T-helper 2 cell (primary cell): ENCODE data around the gene UBXN2A.
"Not testable (repeated sequence)": the region's sequence is repeated elsewhere in the genome, so short reads cannot be mapped to it uniquely, and the experiment has no call there.

ENCODE experiments used
- DNase-seq, 5 experiments: peaks; one replicate each; pipeline versions ENCODE4 v3.0.0 to v3.0.0-alpha.2; 2012 to 2022

The UBXN2A gene

DNA sequence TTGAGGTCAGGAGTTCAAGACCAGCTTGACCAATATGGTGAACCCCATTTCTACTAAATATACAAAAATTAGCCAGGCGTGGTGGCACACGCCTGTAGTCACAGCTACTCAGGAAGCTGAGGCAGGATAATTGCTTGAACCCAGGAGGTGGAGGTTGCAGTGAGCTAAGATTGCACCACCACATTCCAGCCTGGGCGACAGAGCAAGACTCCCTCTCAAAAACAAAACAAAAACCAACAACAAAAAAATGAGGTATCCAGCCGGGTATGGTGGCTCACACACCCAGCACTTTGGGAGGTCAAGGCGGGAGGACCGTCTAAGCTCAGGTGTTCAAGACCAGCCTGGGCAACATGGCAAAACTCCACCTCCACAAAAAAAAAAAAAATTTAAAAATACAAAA is 74.6 kb downstream of the UBXN2A start:
- DNase-seq = not testable (repeated sequence)

GRCh38 chr2:24015562-24016375 is 75.5 kb downstream of the UBXN2A start:
- DNase-seq = no peak

GRCh38 chr2:24016376-24016761 is 76.1 kb downstream of the UBXN2A start:
- no peak for DNase-seq

GRCh38 chr2:24016853-24017703 is 76.8 kb downstream of the UBXN2A start:
- DNase-seq = no peak

GRCh38 chr2:24017711-24018110 is 77.4 kb downstream of the UBXN2A start:
- DNase-seq = no peak

- no peak for DNase-seq
These were observed 78.0 kb downstream of the UBXN2A start for GRCh38 chr2:24018241-24018640.

- DNase-seq = no peak
These were observed 79.5 kb downstream of the UBXN2A start for GRCh38 chr2:24019729-24020128.

DNA sequence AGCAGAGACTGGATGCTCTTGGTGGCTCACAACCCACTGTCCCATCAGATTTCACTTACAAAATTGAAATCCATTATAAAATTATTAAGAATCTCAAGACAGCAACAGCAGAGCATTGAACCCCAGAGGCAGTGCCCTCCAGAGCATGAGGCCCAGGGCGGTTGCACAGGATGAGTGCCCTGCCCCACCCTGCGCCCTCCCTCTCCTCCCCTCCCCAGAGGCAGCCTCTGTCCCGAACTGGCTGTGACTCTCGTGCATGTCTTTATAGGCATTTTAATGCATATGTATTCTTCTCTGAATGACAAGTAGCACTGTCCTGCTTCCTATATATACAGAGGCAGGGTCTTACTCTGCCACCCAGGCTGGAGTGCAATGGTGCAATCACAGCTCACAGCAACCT is 80.0 kb downstream of the UBXN2A start:
- no peak for DNase-seq

DNA sequence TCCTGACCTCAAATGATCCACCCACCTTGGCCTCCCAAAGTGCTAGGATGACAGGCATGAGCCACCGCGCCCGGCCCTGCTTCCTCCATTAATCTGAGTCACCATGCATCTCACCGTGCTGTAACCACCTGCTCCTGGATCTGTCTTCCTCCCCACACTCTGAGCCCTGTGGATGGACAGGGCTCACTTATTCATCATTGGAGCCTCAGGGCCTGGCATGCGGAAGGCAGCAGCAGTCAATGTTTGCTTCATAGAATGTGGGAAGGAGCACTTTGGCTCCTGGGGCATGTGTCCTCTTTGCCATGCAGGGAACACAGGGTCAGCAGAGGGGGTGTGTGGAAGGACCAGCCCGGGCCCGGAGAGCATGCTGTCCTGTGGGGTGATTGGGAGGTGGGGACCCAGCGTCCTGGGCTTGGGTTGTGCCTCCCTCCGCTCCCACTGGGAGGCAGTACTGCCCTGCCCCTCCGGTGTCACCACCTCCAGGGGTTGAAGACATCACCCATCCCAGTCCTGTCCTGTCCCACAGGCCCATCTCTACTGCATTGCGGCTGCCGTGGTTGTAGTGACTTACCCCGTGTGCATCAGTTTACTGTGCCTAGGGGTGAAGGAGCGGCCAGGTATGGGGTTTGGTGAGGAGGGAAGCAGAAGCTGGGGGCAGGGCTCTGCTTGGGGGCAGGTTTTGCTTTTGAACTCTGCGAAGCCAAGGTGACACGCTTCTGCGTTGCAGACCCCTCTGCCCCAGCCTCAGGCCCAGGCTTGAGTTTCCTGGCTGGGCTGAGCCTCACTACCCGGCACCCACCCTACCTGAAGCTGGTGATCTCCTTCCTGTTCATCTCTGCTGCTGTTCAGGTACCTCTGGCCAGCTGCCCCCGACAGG is 81.1 kb downstream of the UBXN2A start:
- peak in 1 of 5 experiments; percentile 21 for DNase-seq

DNA sequence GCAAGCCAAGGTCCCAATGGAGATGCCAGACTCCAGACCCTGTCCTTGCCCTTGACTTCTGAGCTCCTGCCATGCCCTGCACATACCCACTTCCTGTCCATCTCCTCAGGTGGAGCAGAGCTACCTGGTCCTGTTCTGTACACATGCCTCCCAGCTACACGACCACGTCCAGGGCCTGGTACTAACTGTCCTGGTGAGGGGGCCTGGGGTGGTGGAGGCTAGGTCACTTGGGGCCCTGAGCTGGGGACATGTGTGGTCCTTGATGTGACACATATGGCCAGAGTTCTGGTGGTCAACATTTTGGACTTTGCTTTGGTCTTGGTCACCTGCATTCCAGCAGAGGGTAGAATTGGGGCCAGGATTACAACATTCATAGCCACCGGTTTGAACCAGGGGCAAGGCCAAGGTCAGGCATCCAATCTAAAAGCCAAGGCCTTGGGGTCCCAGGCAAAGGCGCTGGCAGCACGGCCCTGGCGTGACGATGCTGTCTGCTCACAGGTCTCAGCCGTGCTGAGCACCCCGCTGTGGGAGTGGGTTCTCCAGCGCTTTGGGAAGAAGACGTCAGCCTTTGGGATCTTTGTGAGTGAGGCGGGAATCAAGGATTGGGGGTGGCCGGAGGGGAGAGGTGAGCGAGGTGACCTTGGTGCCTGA is 82.2 kb downstream of the UBXN2A start:
- DNase-seq = no peak

GRCh38 chr2:24022975-24023575 is 82.8 kb downstream of the UBXN2A start:
- no peak for DNase-seq

DNA sequence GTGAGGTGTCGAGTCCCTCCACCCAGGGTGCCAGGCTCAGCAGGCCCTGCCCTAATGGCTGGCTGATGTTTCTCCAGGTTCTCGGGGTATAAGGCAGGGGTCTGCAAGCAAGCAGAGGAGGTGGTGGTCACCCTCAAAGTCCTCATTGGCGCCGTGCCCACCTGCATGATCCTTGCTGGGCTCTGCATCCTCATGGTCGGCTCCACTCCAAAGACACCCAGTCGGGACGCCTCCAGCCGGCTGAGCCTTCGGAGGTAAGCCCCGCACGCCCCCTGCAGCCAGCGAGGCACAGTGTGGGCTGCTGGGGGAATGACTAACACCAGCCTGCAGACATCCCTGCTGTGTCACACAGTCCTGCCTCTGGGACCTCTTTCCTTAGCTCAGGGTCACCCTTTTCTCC is 83.8 kb downstream of the UBXN2A start:
- no peak for DNase-seq

- DNase-seq = no peak
These were observed 84.9 kb downstream of the UBXN2A start for GRCh38 chr2:24024996-24025663.

DNA sequence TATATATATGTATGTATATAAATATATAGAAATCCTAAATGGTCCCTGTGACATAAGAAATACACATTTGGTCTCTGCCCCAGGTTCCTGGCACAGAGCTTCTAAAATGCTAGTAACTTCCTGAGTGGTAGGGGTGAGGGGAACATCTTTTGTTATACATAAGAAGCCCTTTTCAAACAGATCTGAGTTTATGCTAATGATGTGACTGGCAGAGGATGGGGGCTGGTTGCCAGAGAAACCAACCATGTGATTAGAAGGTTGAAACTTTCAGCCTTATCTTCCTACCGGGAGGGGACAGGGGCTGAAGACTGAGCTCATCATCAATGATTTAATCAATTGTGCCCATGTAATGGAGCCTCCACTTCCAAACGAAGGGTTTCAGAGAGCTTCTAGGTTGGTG is 86.0 kb downstream of the UBXN2A start:
- no peak for DNase-seq

DNA sequence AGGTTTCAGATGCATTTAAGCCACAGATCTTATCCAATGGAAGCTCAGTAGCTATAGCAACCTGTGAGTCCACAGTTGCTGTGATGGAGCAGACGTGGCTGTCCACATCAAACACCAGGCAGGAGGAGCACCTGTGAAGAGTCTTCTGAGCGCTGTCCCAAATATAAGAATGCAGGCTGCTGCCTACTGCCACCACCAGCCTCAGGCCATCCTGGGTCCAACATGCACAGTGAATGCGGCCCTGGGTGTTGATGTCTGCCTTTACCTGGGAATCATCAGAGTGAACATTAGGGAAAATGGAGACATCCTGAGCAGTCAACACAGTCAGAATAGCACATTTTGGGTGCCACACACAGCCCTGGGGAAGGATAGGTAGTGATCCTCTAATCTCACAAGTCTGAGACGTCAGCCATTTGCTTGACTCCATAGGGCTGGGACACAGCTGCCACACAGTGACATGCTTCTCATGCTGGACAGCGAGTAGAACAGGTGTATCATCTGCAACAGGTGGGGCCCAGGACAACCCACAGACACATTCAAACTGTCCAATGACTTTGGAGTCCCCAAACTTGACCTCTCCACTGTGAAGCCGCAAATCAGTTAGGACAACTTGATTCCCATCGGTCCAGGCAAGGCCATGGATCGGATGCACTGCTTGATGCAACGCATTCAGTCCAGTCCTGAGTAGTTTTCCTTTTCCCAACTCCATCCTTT is 98.7 kb downstream of the UBXN2A start:
- DNase-seq = no peak

DNA sequence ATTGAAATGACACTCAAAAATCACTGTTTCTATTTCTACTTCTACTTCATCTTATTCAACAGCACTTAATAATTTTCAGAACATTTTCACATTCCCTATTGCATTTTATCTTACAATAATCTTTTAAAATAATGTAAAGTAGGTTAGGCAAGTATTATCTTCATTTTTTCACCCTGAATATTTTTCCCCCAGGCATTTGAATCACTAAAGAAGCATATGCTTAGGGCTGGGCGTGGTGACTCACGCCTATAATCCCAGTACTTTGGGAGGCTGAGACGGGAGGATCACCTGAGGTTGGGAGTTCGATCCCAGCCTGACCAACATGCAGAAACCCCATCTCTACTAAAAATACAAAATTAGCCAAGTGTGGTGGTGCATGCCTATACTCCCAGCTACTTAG is 100.2 kb downstream of the UBXN2A start:
- DNase-seq = no peak

DNA sequence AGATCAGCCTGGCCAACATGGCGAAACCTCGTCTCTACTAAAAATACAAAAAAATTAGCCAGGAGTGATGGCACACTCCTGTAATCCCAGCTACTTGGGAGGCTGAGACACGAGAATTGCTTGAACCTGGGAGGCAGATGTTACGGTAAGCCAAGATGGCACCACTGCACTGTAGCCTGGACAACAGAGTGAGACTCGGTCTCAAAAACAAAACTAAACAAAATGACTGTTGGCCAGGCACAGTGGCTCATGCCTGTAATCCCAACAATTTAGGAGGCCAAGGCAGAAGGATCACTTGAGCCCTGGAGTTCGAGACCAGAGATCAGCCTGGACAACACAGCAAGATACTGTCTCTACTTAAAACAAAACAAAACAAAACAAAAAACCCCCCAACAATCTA is 102.9 kb downstream of the UBXN2A start:
- not testable (repeated sequence) for DNase-seq

GRCh38 chr2:24045511-24046508 is 105.5 kb downstream of the UBXN2A start:
- no peak for DNase-seq

GRCh38 chr2:24046599-24046929 is 106.3 kb downstream of the UBXN2A start:
- no peak for DNase-seq
